Measurements from ENCODE around the gene NDUFB1. TPM values are rescaled to one million over a fixed set of nuclear protein-coding genes. Genes with fewer than 3 reads are reported as not detected.
A peak's percentile ranks its signal among the peaks of the same experiment; 100 is the strongest.

Gene NDUFB1
- total RNA-seq (206 and 351 TPM in 2 replicates), polyA plus RNA-seq (316 and 317 TPM in 2 replicates)

DNA sequence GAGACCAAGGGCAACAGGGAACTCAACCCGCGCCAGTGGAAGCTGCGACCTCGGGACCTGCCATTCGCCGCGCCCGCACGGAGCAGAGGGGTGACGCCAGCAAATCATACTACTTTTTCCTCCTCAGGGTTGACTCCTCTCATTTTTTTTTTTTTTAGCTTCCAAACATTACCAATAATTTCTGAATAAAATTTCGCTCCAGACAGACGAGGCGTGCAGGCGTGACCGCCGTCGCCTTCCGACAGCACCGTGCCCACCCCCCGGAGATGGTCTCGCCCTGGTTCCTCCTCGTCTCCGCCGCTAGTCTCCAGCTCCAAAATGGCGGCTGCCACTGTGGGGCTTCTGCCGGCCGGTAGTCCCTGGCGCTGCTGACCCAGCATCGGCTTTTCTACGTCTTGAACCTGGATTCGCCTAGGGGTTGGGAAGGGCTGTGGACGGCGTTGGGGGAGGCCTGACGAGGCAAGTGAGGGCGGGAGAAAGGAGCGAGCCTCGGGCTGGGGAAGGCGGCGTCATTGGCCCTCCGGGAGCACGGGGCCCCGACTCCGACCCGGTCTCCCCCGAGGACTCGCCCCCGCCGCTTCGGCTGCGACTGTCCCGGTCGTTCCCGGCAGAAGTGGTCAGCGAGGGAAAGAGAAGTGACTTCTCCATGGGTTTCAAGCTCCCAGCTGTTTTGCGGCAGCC is at the start of gene NDUFB1, which contains the start of gene CPSF2:
NDUFB1 (minus strand) TSS at position 37 of the 681 bp plus-strand sequence. CDS start 4,069 bp downstream, outside the sequence.
CPSF2 (plus strand) TSS at position 300 of the 681 bp plus-strand sequence. CDS start 9,016 bp downstream, outside the sequence.
- H3K4me3 ChIP-seq, result peak within 1 kb of the TSS; percentile 95
- peak within 1 kb of the TSS; percentile 90 for H3K4me2 ChIP-seq
- H3K9me3 ChIP-seq (ENCODE audit: low read depth), result no peaks in the 10 kb centered on the region
- H3K4me1 ChIP-seq (ENCODE audit: insufficient read depth), result peaks cover 13% of the 10 kb centered on the region
- H3K9me2 ChIP-seq (replicated peaks; ENCODE audit: insufficient read depth), result no peaks in the 10 kb centered on the region
- H3K27me3 ChIP-seq, result no peaks in the 10 kb centered on the region
- H3K79me2 ChIP-seq, result peaks cover 72% of the 10 kb centered on the region
- WGBS (ENCODE audit: low lambda C conversion rate, missing lambda C conversion rate), result under 1% methylated on average over 40 of the region's 55 CpGs
- H4K20me1 ChIP-seq (ENCODE audit: insufficient read depth, poor library complexity, severe bottlenecking), result no peaks in the 10 kb centered on the region
- peak within 1 kb of the TSS; percentile 97 for H2AFZ ChIP-seq
- TF ChIP-seq EZH2 (IDR thresholded peaks at IDR 0.05; ENCODE audit: borderline replicate concordance) (no peak), EZH2phosphoT487 (IDR thresholded peaks at IDR 0.05; ENCODE audit: low read depth, severe bottlenecking, unreplicated experiment) (no peak)
- TF ChIP-seq, protein P1, sequence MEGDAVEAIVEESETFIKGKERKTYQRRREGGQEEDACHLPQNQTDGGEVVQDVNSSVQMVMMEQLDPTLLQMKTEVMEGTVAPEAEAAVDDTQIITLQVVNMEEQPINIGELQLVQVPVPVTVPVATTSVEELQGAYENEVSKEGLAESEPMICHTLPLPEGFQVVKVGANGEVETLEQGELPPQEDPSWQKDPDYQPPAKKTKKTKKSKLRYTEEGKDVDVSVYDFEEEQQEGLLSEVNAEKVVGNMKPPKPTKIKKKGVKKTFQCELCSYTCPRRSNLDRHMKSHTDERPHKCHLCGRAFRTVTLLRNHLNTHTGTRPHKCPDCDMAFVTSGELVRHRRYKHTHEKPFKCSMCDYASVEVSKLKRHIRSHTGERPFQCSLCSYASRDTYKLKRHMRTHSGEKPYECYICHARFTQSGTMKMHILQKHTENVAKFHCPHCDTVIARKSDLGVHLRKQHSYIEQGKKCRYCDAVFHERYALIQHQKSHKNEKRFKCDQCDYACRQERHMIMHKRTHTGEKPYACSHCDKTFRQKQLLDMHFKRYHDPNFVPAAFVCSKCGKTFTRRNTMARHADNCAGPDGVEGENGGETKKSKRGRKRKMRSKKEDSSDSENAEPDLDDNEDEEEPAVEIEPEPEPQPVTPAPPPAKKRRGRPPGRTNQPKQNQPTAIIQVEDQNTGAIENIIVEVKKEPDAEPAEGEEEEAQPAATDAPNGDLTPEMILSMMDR (IDR thresholded peaks at IDR 0.05; ENCODE audit: poor library complexity), result no peak
- peak within 1 kb of the TSS; percentile 98 for H3K27ac ChIP-seq
- peak; percentile 90 for DNase-seq (ENCODE audit: low spot score)
- H3K36me3 ChIP-seq (replicated peaks; ENCODE audit: insufficient read depth, low read depth), result no peaks in the 10 kb centered on the region

DNA sequence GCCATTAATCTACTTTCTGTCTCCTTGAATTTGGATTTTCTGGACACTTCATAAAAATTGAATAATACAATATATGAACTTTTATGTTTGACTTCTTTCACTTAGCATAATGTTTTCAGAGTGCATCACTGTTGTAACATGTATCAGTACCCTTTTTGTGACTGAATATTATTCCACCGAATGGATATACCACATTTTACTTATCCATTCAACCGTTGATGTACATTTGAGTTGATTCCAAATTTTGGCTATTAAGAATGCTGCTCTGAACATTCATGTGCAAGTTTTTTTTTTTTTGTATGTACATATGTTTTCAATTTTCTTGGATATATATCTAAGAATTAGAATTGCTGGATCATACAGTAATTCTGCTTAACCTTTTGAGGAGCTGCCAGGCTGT is 43.5 kb upstream of the NDUFB1 start:
- no peaks in the 10 kb centered on the region for H3K27me3 ChIP-seq
- no peak overlapping the region for H2AFZ ChIP-seq
- no peak overlapping the region for H3K27ac ChIP-seq
- no peaks in the 10 kb centered on the region for H3K4me1 ChIP-seq (ENCODE audit: insufficient read depth)
- H3K36me3 ChIP-seq (replicated peaks; ENCODE audit: insufficient read depth, low read depth), result peaks cover 9% of the 10 kb centered on the region
- peaks cover 8% of the 10 kb centered on the region for H3K9me3 ChIP-seq (ENCODE audit: low read depth)
- TF ChIP-seq EZH2phosphoT487 (IDR thresholded peaks at IDR 0.05; ENCODE audit: low read depth, severe bottlenecking, unreplicated experiment), result no peak
- no peak for TF ChIP-seq EZH2 (IDR thresholded peaks at IDR 0.05; ENCODE audit: borderline replicate concordance)
- TF ChIP-seq, protein P1 (IDR thresholded peaks at IDR 0.05; ENCODE audit: poor library complexity), result no peak
- H3K4me3 ChIP-seq, result no peak overlapping the region
- WGBS (ENCODE audit: low lambda C conversion rate, missing lambda C conversion rate), result 100% methylated on average over 2 of the region's 2 CpGs
- H3K4me2 ChIP-seq, result no peak overlapping the region
- H3K9me2 ChIP-seq (replicated peaks; ENCODE audit: insufficient read depth), result no peaks in the 10 kb centered on the region
- DNase-seq (ENCODE audit: low spot score), result no peak
- H3K79me2 ChIP-seq, result no peaks in the 10 kb centered on the region
- H4K20me1 ChIP-seq (ENCODE audit: insufficient read depth, poor library complexity, severe bottlenecking), result no peaks in the 10 kb centered on the region

DNA sequence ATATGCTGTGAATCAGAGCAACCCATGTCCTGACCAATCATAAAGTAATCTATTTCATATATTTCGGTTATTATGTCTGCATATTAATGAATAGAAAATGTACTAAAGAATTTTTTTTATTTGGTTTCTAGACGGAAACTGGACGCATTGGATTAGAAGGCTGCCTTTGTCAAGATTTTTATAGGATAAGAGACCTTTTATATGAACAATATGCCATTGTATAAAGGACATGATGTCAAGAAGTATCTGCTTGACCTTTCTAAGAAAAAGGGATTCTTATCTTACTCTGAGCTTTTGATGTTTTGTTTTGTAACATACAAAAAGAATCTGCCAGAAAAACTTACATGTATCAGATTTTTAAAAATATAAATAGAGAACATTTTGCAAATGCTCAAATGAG is 40.0 kb upstream of the NDUFB1 start:
- H2AFZ ChIP-seq, result no peak overlapping the region
- H3K9me2 ChIP-seq (replicated peaks; ENCODE audit: insufficient read depth), result no peaks in the 10 kb centered on the region
- no peak overlapping the region for H3K4me2 ChIP-seq
- no peak overlapping the region for H3K27ac ChIP-seq
- no peak for DNase-seq (ENCODE audit: low spot score)
- H4K20me1 ChIP-seq (ENCODE audit: insufficient read depth, poor library complexity, severe bottlenecking), result no peaks in the 10 kb centered on the region
- peaks cover 8% of the 10 kb centered on the region for H3K9me3 ChIP-seq (ENCODE audit: low read depth)
- peaks cover 9% of the 10 kb centered on the region for H3K36me3 ChIP-seq (replicated peaks; ENCODE audit: insufficient read depth, low read depth)
- no peaks in the 10 kb centered on the region for H3K4me1 ChIP-seq (ENCODE audit: insufficient read depth)
- WGBS (ENCODE audit: low lambda C conversion rate, missing lambda C conversion rate), result 90% methylated on average over 3 of the region's 3 CpGs
- no peaks in the 10 kb centered on the region for H3K79me2 ChIP-seq
- H3K4me3 ChIP-seq, result no peak overlapping the region
- TF ChIP-seq EZH2 (IDR thresholded peaks at IDR 0.05; ENCODE audit: borderline replicate concordance) (no peak), EZH2phosphoT487 (IDR thresholded peaks at IDR 0.05; ENCODE audit: low read depth, severe bottlenecking, unreplicated experiment) (no peak)
- TF ChIP-seq, protein P1 (IDR thresholded peaks at IDR 0.05; ENCODE audit: poor library complexity), result no peak
- H3K27me3 ChIP-seq, result no peaks in the 10 kb centered on the region
